HepG2 (cell line): ENCODE measurements around the gene HSPA1L. TPM values are rescaled to one million over a fixed set of nuclear protein-coding genes. Genes with fewer than 3 reads are reported as not detected.
A peak's percentile ranks its signal among the peaks of the same experiment; 100 is the strongest.

ENCODE experiments used
- AGO1 ChIP-seq: fragments of 200-400 bp; formaldehyde crosslinking; IDR thresholded peaks from 2 replicates; pipeline ENCODE4 v1.6.1; 2017; ENCODE audit warnings: mild to moderate bottlenecking, low read depth, low read length, moderate library complexity; ENCODE audit not compliant: poor library complexity, severe bottlenecking
- ARID2 ChIP-seq: sonication (generic); formaldehyde crosslinking; IDR thresholded peaks from 2 replicates; pipeline ENCODE4 v1.8.1; 2022; ENCODE audit warnings: mild to moderate bottlenecking, missing genetic modification reagents, borderline replicate concordance
- BRCA1 ChIP-seq: sonication (generic); formaldehyde crosslinking; IDR thresholded peaks from 2 replicates; pipeline ENCODE4 v1.4.0; 2020; ENCODE audit warnings: missing genetic modification reagents
- CBFB ChIP-seq: sonication (generic); formaldehyde crosslinking; IDR thresholded peaks from 2 replicates; pipeline ENCODE4 v1.4.0; 2020; ENCODE audit warnings: missing genetic modification reagents
- HOXA3 ChIP-seq: sonication (generic); formaldehyde crosslinking; IDR thresholded peaks from 2 replicates; pipeline ENCODE4 v1.5.0; 2020; ENCODE audit warnings: missing genetic modification reagents
- KDM2A ChIP-seq: sonication (generic); formaldehyde crosslinking; IDR thresholded peaks from 2 replicates; pipeline ENCODE4 v1.4.0; 2020; ENCODE audit warnings: low read depth, missing genetic modification reagents, borderline replicate concordance
- MEF2D ChIP-seq: sonication (generic); formaldehyde crosslinking; IDR thresholded peaks from 2 replicates; pipeline ENCODE4 v1.5.1; 2020; ENCODE audit warnings: mild to moderate bottlenecking, missing genetic modification reagents
- SATB2 ChIP-seq: sonication (generic); formaldehyde crosslinking; IDR thresholded peaks from 2 replicates; pipeline ENCODE4 v1.5.0; 2020; ENCODE audit warnings: missing genetic modification reagents
- TOPORS ChIP-seq: sonication (generic); formaldehyde crosslinking; IDR thresholded peaks from 2 replicates; pipeline ENCODE4 v1.8.0; 2023; ENCODE audit warnings: mild to moderate bottlenecking, missing genetic modification reagents
- ZNF292 ChIP-seq: sonication (generic); formaldehyde crosslinking; IDR thresholded peaks from 2 replicates; pipeline ENCODE4 v1.8.1; 2022; ENCODE audit warnings: mild to moderate bottlenecking, low read depth, missing genetic modification reagents, borderline replicate concordance
- ZNF678 ChIP-seq: sonication (generic); formaldehyde crosslinking; IDR thresholded peaks from 2 replicates; pipeline ENCODE4 v1.4.0; 2020; ENCODE audit warnings: mild to moderate bottlenecking, missing genetic modification reagents
- ZNF710 ChIP-seq: sonication (generic); formaldehyde crosslinking; IDR thresholded peaks from 2 replicates; pipeline ENCODE4 v1.5.0; 2020; ENCODE audit warnings: mild to moderate bottlenecking, missing genetic modification reagents, borderline replicate concordance
- ZNF773 ChIP-seq: sonication (generic); formaldehyde crosslinking; IDR thresholded peaks from 2 replicates; pipeline ENCODE4 v1.4.0; 2020; ENCODE audit warnings: missing genetic modification reagents, borderline replicate concordance
- ZNF782 ChIP-seq: sonication (generic); formaldehyde crosslinking; IDR thresholded peaks from 2 replicates; pipeline ENCODE4 v1.4.0; 2020; ENCODE audit warnings: missing genetic modification reagents, mild to moderate bottlenecking, borderline replicate concordance
- ZNF891 ChIP-seq: sonication (generic); formaldehyde crosslinking; IDR thresholded peaks from 2 replicates; pipeline ENCODE4 v1.5.0; 2020; ENCODE audit warnings: mild to moderate bottlenecking, missing genetic modification reagents
- ZSCAN21 ChIP-seq: sonication (generic); formaldehyde crosslinking; IDR thresholded peaks from 2 replicates; pipeline ENCODE4 v1.8.0; 2022; ENCODE audit warnings: mild to moderate bottlenecking, missing genetic modification reagents, moderate library complexity, borderline replicate concordance
- polyA plus RNA-seq, 8 experiments: library from polyadenylated mRNA; depleted of rRNA in 3 of 8; stranded (reverse) in 7 of 8; unstranded in 1 of 8; fragments of >200 nt; fragmentation: Illumina TruSeq in 4 of 8; extraction: Trizol in 4 of 8; gene quantifications; 2 replicates each; pipeline versions ENCODE4 v1.2.1 to v1.2.3, GENCODE V29; 2011 to 2016; ENCODE audit warnings: low read depth in 4 of 8, missing spikeins in 1 of 8, mixed read lengths in 1 of 8; ENCODE audit not compliant: insufficient read depth in 1 of 8
- total RNA-seq, 5 experiments: library from RNA; depleted of rRNA; stranded (reverse); fragments of >200 nt; fragmentation: Illumina TruSeq; extraction: Trizol; gene quantifications; 2 replicates each; pipeline ENCODE4 v1.2.3, GENCODE V29; 2016; ENCODE audit warnings: low read depth in 1 of 5
- TF ChIP-seq, protein P1 (sequence below): IDR thresholded peaks from 2 replicates; pipeline ENCODE4 v1.6.1; 2018; ENCODE audit warnings: missing genetic modification reagents, mild to moderate bottlenecking, missing compliant biosample characterization
- TF ChIP-seq, protein P2 (sequence below): sonication (generic); formaldehyde crosslinking; IDR thresholded peaks from 2 replicates; pipeline ENCODE4 v1.4.0; 2020; ENCODE audit warnings: mild to moderate bottlenecking, missing genetic modification reagents

The HSPA1L gene
- total and polyA plus RNA-seq, 2 of the 13 experiments (the other 11 are each of a cell fraction or from before 2014, with no cell fraction given) = 0.55 to 1.0 TPM

DNA sequence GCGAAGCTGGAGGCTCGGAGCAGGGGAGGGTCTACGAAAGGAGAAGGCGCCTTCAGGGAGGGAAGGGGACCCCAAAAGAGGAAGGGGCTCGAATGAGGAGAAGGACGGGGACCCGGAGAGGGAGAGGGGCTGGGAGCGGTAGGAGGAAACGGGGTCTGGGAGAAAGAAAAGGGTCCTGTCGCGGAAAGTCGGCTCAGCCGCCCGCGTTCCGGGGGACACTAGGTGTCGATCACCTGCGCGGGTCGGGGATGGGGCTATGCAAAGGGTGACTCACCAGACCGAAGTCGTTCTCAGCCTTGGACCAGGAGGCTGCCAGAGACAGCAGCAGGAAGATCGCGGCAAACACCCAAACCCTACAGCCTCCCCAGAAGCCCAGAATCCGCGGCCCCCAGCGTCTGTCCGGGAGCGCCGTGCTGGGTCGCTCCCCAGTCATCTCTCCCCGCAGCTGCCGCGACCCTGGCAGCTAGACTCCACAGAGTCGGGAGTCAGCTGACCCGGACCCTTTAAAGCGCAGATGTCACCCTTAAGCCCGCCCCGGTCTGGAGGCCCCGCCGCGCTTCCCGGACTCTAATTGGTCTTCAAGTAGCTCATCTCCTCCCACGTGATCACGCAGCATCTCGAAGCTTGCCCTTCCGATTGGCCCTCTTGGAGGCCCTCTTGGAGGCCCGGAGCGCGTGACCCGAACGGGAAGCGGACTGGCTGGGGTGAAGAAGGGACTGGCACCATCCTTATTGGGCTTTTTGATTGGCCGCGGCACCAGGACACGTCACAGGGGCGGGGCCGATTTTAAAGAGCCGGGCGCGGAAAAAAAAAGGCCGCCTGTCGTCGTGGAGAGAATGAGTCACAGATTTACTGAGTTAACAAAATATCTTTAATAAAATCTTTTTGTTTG, 47.5 kb upstream of the HSPA1L start, which contains the start of gene NEU1 (continued):
- TF ChIP-seq HOXA3 (CRISPR knock-in tag) = peak; percentile 77; the same call in 1 of the 2 replicates
- peak; percentile 98 for TF ChIP-seq ZNF891 (CRISPR knock-in tag)
- TF ChIP-seq, protein P1, sequence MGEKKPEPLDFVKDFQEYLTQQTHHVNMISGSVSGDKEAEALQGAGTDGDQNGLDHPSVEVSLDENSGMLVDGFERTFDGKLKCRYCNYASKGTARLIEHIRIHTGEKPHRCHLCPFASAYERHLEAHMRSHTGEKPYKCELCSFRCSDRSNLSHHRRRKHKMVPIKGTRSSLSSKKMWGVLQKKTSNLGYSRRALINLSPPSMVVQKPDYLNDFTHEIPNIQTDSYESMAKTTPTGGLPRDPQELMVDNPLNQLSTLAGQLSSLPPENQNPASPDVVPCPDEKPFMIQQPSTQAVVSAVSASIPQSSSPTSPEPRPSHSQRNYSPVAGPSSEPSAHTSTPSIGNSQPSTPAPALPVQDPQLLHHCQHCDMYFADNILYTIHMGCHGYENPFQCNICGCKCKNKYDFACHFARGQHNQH (CRISPR knock-in tag) = peak; percentile 86
- TF ChIP-seq TOPORS (CRISPR knock-in tag) = peak; percentile 65; the same call in 1 of the 2 replicates
- 0 out of 2 replicates have a peak, but pooled peaks have one; percentile 51 for TF ChIP-seq ZNF782 (CRISPR knock-in tag)
- peak; percentile 56; the same call in 1 of the 2 replicates for TF ChIP-seq ZNF710 (CRISPR knock-in tag)
- peak; percentile 64; the same call in 1 of the 2 replicates for TF ChIP-seq BRCA1
- TF ChIP-seq KDM2A (CRISPR knock-in tag) = peak; percentile 89
- TF ChIP-seq, protein P2, sequence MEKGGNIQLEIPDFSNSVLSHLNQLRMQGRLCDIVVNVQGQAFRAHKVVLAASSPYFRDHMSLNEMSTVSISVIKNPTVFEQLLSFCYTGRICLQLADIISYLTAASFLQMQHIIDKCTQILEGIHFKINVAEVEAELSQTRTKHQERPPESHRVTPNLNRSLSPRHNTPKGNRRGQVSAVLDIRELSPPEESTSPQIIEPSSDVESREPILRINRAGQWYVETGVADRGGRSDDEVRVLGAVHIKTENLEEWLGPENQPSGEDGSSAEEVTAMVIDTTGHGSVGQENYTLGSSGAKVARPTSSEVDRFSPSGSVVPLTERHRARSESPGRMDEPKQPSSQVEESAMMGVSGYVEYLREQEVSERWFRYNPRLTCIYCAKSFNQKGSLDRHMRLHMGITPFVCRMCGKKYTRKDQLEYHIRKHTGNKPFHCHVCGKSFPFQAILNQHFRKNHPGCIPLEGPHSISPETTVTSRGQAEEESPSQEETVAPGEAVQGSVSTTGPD (CRISPR knock-in tag) = no peak; the same call in 1 of the 2 replicates
- no peak; the same call in 1 of the 2 replicates for TF ChIP-seq SATB2 (CRISPR knock-in tag)
- TF ChIP-seq ARID2 (CRISPR knock-in tag) = 0 out of 2 replicates have a peak, but pooled peaks have one; percentile 74
- no peak; the same call in 1 of the 2 replicates for TF ChIP-seq ZNF773
- TF ChIP-seq CBFB = peak; percentile 91; the same call in 1 of the 2 replicates
- peak; percentile 73; the same call in 1 of the 2 replicates for TF ChIP-seq ZNF292 (CRISPR knock-in tag)
- no peak; the same call in 1 of the 2 replicates for TF ChIP-seq ZSCAN21 (CRISPR knock-in tag)
- no peak; the same call in 1 of the 2 replicates for TF ChIP-seq ZNF678 (CRISPR knock-in tag)
- peak; percentile 86 for TF ChIP-seq MEF2D (CRISPR knock-in tag)
- peak; percentile 97 for TF ChIP-seq AGO1
